HG03108 (cell line): ENCODE results near the gene RPS6KA5.
"Not testable (repeated sequence)": the region's sequence is repeated elsewhere in the genome, so short reads cannot be mapped to it uniquely, and the experiment has no call there.

Experiments
- ATAC-seq: cut with Tn5 transposase; IDR thresholded peaks from one replicate; pipeline ENCODE4 v1.9.1; 2021; ENCODE audit warnings: moderate library complexity; ENCODE audit not compliant: unreplicated experiment

The RPS6KA5 gene

DNA sequence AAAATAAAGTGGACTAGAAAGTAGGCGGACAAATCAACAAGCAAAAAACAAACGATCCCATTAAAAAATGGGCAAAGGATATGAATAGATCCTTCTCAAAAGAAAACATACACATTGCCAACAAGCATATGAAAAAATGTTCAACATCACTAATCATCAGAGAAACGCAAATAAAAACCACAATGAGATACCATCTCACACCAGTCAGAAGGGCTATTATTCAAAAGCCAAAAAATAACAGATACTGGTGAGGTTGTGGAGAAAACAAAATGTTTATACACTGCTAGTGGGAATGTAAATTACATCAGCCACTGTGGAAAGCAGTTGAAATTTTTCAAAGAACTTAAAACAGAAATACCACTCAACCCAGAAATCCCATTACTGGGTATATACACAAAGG, 70.3 kb downstream of the RPS6KA5 start:
- no peak for ATAC-seq

DNA sequence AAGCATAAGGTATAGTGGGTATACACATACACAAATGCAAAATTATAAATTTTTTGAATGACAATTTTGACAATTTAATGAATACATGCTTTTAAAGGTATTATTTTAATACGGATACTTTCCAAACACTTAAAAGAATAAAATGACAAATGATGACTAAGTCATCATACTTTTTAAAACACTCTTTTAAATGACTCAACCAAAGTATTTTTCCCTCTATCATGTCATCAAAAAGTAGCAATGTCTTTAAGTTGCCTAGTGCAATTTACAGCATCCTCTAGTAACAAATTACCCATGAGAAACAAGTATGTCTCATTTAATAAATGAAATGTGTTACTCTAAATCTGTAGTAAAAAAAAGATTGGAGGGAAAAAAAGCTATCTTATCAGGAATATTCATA, 73.3 kb downstream of the RPS6KA5 start:
- no peak for ATAC-seq

- no peak for ATAC-seq
Measured at GRCh38 chr14:90986510-90986909, 73.9 kb downstream of the RPS6KA5 start.

DNA sequence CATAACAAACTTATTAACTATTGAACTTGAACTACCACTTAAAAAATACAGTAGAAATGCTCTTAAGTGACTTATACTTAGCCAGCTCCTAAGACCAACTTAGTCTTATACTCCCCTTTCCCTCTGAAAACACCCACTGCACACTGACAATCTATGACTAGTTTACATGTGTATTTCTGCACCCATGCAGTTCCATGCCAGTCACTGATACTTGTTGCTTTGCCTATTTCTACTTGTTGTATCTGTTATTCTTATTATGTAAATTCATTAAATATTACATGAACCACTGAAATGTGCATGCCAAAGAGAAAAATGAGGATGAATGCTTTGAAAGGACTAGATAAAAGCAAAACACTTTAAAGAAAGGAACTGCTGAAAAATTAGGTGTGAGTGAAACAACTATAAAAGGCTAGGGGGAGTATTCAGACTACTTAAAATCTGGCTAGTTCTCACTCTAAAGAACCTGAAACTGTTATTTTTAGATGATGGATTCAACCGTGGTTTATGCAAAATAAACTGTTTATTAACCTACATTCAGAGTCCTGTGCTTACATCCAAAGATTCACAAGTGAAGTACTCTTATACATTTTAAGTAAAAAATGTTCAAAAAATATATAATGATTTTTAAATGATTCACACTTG, 74.7 kb downstream of the RPS6KA5 start:
- peak; percentile 92 for ATAC-seq

DNA sequence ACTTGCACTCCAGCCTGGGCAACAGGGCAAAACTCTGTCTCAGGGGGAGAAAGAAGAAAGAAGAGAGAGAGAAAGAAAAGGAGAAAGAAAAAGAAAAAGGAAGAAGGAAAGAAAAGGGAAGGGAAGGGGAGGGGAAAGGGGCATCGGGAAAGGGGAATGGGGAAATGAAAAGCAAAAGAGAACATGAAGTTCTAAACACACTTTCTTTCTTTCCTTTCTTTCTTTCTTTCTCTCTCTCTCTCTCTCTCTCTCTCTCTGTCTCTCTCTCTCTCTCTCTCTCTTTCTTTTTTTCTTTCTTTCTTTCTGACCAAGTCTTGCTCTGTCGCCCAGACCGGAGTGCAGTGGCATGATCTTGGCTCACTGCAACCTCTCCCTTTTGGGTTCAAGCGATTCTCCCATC, 76.9 kb downstream of the RPS6KA5 start:
- ATAC-seq, result no peak

- no peak for ATAC-seq
Measured at GRCh38 chr14:90981636-90982035, 78.8 kb downstream of the RPS6KA5 start.

DNA sequence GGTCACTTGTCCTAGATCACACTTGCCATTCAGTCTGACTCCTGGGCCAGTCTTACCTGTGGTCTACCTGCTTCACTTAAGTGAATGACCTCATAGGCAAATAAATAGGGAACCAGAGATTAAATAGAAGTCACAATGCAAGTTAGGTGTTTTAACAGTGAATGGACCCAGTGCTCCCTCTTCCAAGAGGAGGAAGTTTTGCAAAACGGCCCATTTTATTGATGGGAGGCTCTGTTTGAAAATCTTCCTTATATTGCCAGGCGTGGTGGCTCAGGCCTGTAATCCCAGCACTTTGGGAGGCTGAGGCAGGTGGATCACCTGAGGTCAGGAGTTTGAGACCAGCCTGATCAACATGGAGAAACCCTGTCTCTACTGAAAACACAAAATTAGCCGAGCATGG, 79.8 kb downstream of the RPS6KA5 start:
- not testable (repeated sequence) for ATAC-seq

DNA sequence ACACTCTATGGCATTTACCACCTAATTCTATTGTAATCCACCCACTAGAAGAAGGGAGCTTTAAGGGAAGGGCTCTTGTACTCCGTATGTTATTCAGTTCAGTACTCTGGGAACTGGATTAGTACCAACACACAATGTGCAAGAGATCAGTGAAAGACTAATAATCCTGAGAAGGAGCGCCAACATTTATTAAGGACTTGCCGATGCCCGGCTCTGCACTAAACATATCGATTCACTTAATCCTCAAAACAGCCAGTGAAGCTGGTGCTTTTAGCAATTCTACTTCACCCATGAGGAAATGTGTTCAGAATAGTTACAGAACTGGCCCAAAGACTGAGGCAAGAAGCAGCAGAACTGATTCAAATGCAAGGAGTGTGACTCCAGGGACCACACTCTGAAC, 80.9 kb downstream of the RPS6KA5 start:
- ATAC-seq, result no peak

- no peak for ATAC-seq
Measured at GRCh38 chr14:90976101-90976500, 84.3 kb downstream of the RPS6KA5 start.

DNA sequence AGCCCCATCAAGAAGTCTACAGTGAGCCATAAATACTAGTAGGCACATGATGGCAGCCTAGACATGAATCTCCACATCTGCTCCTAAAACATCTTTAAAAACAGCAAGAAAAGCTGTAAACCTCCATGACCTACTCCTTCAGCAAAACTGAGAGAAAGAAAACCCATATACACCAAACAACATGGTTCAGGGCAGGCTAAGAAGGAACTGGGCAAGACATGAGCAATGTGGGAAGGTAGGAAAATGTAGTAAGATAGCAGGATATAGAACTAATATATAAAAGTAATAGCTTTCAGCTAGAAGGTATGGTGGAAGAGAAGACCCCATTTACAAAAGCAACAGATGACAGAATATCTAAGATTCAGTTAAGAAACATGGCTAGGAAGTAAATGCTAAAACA, 88.8 kb downstream of the RPS6KA5 start:
- no peak for ATAC-seq

- ATAC-seq, result no peak
Measured at GRCh38 chr14:90970167-90970600, 90.3 kb downstream of the RPS6KA5 start.

DNA sequence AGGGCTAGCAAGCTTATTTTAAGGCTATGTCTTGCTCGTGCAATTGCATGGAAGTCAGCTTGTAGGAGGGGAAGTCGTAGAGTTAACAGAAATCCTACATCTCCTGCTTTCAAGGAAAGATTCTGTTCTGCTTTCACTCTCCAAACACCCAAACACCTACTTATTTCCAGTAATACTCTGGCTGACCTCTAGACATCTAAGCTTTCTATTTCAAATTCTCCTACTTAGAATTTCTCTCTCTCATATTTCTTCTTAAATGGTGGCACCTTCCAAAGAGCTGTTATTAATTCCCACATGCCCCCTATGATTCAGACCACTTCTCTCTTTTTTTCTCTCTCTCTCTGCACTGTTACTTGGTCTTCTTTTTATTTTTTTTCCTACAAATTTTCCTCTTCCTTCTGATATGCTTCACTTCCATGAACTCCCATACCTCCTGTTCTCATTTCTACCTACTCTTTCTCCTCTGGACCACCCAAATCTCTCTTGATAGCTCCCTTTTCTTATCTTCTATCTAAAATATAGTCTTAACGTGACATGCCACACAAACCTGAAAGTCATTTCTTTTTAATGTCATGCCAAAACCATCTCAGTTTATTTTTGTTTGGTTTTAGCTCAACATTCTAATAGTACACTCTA, 90.8 kb downstream of the RPS6KA5 start:
- ATAC-seq, result no peak

GRCh38 chr14:90968025-90968424, 92.4 kb downstream of the RPS6KA5 start:
- no peak for ATAC-seq

- ATAC-seq, result no peak
Measured at GRCh38 chr14:90966493-90966892, 93.9 kb downstream of the RPS6KA5 start.

DNA sequence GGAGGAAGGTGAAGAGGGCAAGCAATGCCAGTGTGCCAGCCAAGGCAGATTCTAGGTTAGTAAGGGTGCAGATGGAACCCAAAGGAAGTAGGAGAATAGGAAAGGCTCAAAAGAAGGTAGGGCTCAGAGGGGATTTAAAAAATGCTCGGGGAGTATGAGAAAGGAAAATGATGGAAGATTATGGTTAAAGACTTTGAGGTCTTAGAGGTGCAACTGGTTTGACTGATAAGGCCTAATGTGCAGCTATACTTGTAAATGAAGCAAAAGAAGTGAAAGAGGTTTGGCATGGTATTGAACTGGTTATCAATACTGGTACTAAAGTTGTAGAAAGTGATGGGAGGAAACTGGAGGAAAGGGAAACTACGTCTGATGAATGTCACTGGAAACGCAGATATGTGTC, 94.7 kb downstream of the RPS6KA5 start:
- no peak for ATAC-seq

DNA sequence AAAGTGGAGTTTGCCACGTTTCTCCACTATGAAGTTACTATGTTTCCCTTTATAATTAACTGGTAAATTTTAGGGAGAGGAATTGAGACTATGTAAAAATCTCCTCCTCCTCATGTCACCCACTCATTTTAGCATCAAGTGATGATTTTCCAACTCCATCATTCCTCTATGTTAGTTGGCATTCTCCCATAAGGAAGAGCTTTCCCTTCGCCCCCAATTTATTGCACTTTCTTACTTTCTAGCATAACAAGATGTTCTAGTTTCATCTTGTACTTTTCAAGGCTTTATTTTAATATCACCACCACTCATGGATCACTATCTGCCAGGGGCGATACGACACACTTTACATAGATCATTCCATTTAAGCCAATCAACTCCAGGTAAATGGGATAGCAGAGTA, 97.1 kb downstream of the RPS6KA5 start:
- ATAC-seq, result no peak

DNA sequence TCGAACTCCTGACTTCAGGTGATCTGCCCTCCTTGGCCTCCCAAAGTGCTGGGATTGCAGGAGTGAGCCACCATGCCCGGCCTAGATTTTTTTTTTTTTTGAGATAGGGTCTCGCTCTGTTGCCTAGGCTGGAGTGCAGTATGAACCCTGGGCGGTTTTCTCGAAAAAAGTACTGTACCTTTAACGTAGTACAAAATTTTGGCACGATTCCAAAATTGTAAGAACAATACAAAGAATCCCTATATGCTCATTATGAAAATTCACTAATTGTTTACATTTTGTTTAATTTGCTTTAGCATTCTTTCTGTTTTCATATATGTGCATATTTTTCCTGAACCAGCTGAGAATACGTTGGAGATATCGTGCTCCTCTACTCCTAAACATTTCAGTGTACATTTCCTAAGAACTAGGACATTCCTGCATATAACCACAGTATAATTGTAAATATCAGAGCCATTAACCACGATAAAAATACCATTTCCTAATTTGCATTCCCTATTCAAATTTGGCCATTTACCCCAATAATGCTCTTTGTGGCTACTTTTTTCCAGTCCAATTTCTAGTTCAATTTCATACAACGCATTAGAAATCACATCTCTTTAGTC, 97.8 kb downstream of the RPS6KA5 start:
- no peak for ATAC-seq

DNA sequence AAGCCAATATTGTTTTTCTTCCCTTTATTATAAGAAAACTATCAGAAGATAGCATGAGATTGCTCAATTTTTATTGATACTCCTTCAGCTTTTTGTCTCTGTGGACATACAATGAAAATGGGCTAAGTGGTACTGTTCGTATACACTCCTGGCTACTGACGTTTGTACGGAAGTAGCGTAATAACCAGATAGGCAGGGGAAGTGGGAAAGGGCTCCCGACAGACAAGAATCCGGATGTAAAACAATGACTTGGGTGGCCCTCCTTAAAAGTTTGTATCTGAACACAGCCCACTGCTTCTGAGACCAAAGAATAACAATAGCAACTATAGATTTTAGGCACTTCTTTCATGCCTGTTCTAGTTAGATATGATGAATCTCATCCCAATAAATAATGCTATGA, 99.6 kb downstream of the RPS6KA5 start:
- ATAC-seq, result no peak

GRCh38 chr14:90959344-90959743, 101.1 kb downstream of the RPS6KA5 start:
- no peak for ATAC-seq

DNA sequence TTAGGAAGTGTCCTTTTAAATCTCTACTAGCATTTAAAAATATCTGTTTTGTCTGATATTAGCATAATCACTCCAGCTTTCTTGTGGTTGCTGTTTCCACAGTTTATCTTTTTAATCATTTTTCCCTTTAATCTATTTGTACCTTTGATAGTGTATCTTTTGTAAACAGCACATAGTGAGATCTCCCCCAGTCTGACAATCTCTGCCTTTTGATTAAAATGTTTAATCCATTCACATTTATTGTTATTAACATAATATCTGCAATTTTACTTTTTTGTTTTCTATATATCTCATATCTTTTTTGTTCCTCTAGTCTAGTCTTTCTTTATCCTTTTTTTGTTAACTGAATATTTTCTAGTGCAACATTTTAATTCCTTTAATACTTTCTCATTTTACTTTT, 104.2 kb downstream of the RPS6KA5 start:
- ATAC-seq, result no peak

GRCh38 chr14:90953643-90954042, 106.8 kb downstream of the RPS6KA5 start:
- not testable (repeated sequence) for ATAC-seq

- no peak for ATAC-seq
Measured at GRCh38 chr14:90943367-90943766, 117.1 kb downstream of the RPS6KA5 start.
